Uterine smooth muscle cell (primary cell): Measurements from ENCODE around the gene IGFL4. TPM values are rescaled to one million over a fixed set of nuclear protein-coding genes. Genes with fewer than 3 reads are reported as not detected.

Source experiments
- total RNA-seq: library from RNA; depleted of rRNA; stranded (reverse); fragments of >200 nt; gene quantifications from 2 replicates; pipeline ENCODE4 v1.2.3, GENCODE V29; 2014

The IGFL4 gene
- under 0.01 TPM in 1 of 2 replicates, not detected in the other for total RNA-seq

GRCh38 chr19:46040952-46041500 lies at the start of gene IGFL4:
TSS of gene IGFL4 (minus strand) at chr19:46041002. CDS start at chr19:46040962, 40 bp downstream.

DNA sequence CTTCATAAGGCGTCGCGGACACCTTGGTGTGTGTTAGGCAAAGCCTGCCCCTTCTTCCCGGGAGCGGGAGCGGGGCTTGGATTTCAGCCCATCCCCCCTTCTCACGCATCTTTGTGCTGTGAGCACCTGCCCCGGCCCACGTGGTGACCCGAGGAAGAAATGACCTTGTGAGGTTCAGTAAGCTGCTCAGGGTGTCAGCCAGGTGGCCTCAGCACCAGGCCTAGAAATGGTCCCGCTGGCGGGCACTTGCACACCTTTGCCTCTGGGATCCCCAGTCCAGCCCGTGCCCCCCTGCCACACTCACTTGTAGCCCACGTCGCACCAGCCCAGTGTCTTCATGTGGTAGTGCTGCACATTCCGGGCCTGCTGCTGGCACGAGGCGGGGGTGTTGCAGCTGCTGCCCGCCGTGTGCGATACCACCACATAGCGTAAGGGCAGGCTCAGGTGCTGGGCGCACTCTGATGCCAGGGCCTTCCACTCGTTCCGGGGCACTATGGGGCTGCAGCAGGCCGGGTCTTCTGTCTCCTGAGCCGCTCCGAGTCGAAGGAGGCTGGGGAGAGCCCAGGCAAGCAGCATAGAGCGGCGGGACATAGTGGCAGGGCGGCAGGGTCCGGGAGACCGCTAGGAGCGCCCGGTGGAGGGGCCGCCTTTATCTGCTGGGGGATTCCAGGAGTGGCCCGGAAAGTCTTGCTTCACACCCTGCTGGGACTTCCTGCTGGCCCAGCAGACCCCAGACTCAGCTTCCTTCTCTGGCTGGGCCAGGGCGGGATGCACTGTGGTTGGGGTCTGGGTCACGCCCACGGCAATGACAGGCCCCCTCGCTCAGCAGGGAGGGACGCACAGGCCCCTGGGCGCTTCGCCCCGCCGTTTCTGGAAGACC lies 18.1 kb downstream of the IGFL4 start, which contains the start of gene PGLYRP1:
TSS of gene PGLYRP1 (minus strand) at position 623 of the 880 bp plus-strand sequence. CDS start at position 591, 32 bp downstream.

DNA sequence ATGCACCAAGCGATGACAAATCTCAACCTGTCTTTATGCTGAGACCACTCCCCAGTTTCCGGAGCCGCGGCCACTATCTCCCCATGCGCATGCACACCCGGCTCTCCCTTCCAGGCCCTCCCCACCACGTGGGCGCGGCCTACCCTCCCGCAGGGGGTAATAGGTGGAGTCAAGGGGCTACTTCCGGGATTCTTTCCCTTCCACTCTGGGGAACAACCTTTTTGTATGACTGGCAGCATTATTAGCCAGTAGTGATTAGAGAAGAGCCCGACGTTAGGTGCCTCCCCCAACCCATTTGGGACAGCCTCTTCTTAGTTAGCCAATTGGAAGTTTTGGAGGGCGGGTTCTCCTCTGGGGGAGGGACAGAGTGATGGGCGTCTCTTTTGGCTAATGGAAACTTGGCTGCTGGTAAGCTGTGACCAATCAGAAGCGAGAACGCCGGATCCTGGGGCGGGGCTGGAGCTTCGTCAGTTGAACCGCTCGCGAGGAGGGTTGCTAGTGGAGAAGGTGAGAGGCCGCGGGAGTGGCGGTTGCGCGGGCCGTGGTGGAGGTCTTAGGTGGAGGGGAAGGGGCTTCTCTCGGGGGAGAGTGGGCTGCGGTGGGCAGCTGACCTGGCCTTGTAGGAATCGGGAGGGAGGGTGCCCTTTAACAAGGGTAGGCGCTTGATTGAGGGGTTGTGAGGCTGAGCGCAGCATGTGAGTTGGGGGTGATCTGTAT lies 45.6 kb downstream of the IGFL4 start, which contains the start of gene CCDC61:
TSS of gene CCDC61 (plus strand) at position 470 of the 717 bp plus-strand sequence. CDS start 7,552 bp downstream, outside the sequence.

Other genes starting within 250 kb of the IGFL4 start
- 42.9 and 55.0 TPM in 2 replicates for gene DMWD, start 248.2 kb downstream of the IGFL4 start, total RNA-seq
- 0.11 and 0.12 TPM in 2 replicates for gene RSPH6A, start 225.7 kb downstream of the IGFL4 start, total RNA-seq
- gene SYMPK, start 177.9 kb downstream of the IGFL4 start, total RNA-seq, result 34.7 and 37.6 TPM in 2 replicates
- not detected in 2 replicates for gene FOXA3, start 176.7 kb downstream of the IGFL4 start, total RNA-seq
- gene IRF2BP1, start 154.9 kb downstream of the IGFL4 start, total RNA-seq, result 29.3 and 34.6 TPM in 2 replicates
- gene MYPOP, start 138.4 kb downstream of the IGFL4 start, total RNA-seq, result 0.77 and 1.2 TPM in 2 replicates
- gene NANOS2, start 126.2 kb downstream of the IGFL4 start, total RNA-seq, result not detected in 2 replicates
- gene NOVA2, start 67.1 kb downstream of the IGFL4 start, total RNA-seq, result under 0.01 TPM in 1 of 2 replicates, not detected in the other
- 10.5 and 11.6 TPM in 2 replicates for gene CCDC61, start 45.5 kb downstream of the IGFL4 start, total RNA-seq
- gene PGLYRP1, start 17.9 kb downstream of the IGFL4 start, total RNA-seq, result not detected in 2 replicates
- gene IGFL3, start 83.7 kb upstream of the IGFL4 start, total RNA-seq, result not detected in 2 replicates
- gene IGFL2, start 107.2 kb upstream of the IGFL4 start, total RNA-seq, result not detected in 2 replicates
- gene IGFL1, start 188.7 kb upstream of the IGFL4 start, total RNA-seq, result not detected in 2 replicates